ENCODE results near the gene ZFX.

The ZFX gene

GRCh38 chrX:24242649-24243175, 93.2 kb downstream of the ZFX start:
- peak; percentile 42 to 59 for DNase-seq

GRCh38 chrX:24243188-24243587, 93.7 kb downstream of the ZFX start:
- no peak for DNase-seq

GRCh38 chrX:24243692-24244091, 94.2 kb downstream of the ZFX start:
- no peak for DNase-seq

GRCh38 chrX:24245202-24245601, 95.7 kb downstream of the ZFX start:
- DNase-seq = no peak

GRCh38 chrX:24248042-24248441, 98.5 kb downstream of the ZFX start:
- DNase-seq = no peak

GRCh38 chrX:24253030-24253429, 103.5 kb downstream of the ZFX start:
- DNase-seq = no peak

- DNase-seq = no peak
These were observed 103.9 kb downstream of the ZFX start for GRCh38 chrX:24253469-24253868.

- no peak for DNase-seq
These were observed 107.5 kb downstream of the ZFX start for GRCh38 chrX:24257011-24257410.

- DNase-seq = peak; percentile 51 to 57
These were observed 110.2 kb downstream of the ZFX start for GRCh38 chrX:24259544-24260240.

- DNase-seq = peak; percentile 57 to 69
These were observed 111.5 kb downstream of the ZFX start for GRCh38 chrX:24260842-24261550.

GRCh38 chrX:24262309-24262708, 112.8 kb downstream of the ZFX start:
- DNase-seq = no peak

- no peak for DNase-seq
These were observed 114.9 kb downstream of the ZFX start for GRCh38 chrX:24264383-24264782.
